LNCAP (cell line): ENCODE data around the gene SBNO2.

Experiments
- CTCF ChIP-seq: fragments of 450-650 bp; IDR thresholded peaks from 2 replicates; pipeline ENCODE4 v1.5.1; 2017; ENCODE audit warnings: mild to moderate bottlenecking

SBNO2 gene

GRCh38 chr19:1173845-1174809, at the start of gene SBNO2:
SBNO2 (minus strand) TSS chr19:1174268; CDS start chr19:1154276, 19,992 bp downstream.
- TF ChIP-seq CTCF, result no peak

GRCh38 chr19:1223018-1223855, 49.2 kb upstream of the SBNO2 start:
- peak; percentile 55 for TF ChIP-seq CTCF

GRCh38 chr19:1222394-1222793, 48.3 kb upstream of the SBNO2 start:
- no peak for TF ChIP-seq CTCF

GRCh38 chr19:1221904-1222255, 47.8 kb upstream of the SBNO2 start:
- no peak for TF ChIP-seq CTCF

- TF ChIP-seq CTCF, result peak; percentile 65
These were observed 47.2 kb upstream of the SBNO2 start for GRCh38 chr19:1220976-1221903.

- no peak for TF ChIP-seq CTCF
These were observed 46.4 kb upstream of the SBNO2 start for GRCh38 chr19:1220477-1220930.
